ENCODE results near the gene LIPG.
"Not testable (repeated sequence)": the region's sequence is repeated elsewhere in the genome, so short reads cannot be mapped to it uniquely, and the experiment has no call there.

The LIPG gene

GRCh38 chr18:49561289-49562193 lies at the start of gene LIPG:
Gene LIPG, plus strand, starts transcription at chr18:49562057. Its CDS starts 252 bp downstream, at chr18:49562309.
- Mint-ChIP-seq H3K9me3 (no peaks in the 10 kb centered on the region), H3K27me3 (peaks cover 28% of the 10 kb centered on the region), H3K4me3 (peak within 1 kb of the TSS; percentile 63), H3K4me1 (peaks cover 17% of the 10 kb centered on the region), H3K36me3 (no peaks in the 10 kb centered on the region), H3K27ac (no peak within 1 kb of the TSS)
- ATAC-seq (ENCODE audit: low read depth) = peak; percentile 73
- DNase-seq (ENCODE audit: low spot score in 2 of 2) = peak in 1 of 2 donors; percentile 18

DNA sequence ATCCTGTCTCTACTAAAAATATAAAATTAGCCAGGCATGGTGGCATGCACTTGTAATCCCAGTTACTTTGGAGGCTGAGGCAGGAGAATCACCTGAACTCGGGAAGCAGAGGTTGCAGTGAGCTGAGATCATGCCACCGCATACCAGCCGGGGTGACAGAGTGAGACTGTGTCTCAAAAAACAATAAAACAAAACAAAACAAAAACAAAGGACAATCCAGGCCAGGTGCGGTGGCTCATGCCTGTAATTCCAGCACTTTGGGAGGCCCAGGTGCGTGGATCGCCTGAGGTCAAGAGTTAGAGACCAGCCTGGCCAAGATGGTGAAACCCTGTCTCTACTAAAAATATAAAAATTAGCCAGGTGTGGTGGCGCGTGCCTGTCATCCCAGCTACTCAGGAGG lies 49.0 kb upstream of the LIPG start:
- H3K4me1 Mint-ChIP-seq; H3K9me3 Mint-ChIP-seq; H3K27ac Mint-ChIP-seq; DNase-seq (ENCODE audit: low spot score in 2 of 2); H3K27me3 Mint-ChIP-seq; ATAC-seq (ENCODE audit: low read depth); H3K4me3 Mint-ChIP-seq; H3K36me3 Mint-ChIP-seq: not testable (repeated sequence)

DNA sequence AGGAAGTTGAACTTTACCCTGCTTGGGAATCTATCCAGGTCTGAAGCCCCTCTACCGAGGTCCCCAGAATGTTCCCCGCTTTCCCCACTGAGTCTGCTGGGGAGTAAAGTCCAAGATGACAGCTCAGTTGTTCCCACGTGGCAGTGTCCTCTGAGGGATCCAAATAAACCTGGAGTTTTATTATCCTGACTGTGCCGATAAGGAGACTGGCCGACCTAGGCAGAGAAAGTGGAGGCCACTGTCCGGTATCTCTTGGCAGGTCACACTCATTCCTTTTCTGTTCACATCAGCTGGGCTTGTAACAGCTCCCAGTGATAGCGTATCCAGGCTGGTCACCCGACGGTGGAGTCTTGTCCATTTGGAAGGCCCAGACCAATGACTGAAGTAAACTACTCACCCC lies 47.3 kb upstream of the LIPG start:
- ATAC-seq (ENCODE audit: low read depth) = no peak
- Mint-ChIP-seq H3K36me3 (no peaks in the 10 kb centered on the region), H3K4me1 (no peaks in the 10 kb centered on the region), H3K27me3 (peaks cover 3% of the 10 kb centered on the region), H3K4me3 (no peak overlapping the region), H3K9me3 (no peaks in the 10 kb centered on the region), H3K27ac (no peak overlapping the region)
- DNase-seq (ENCODE audit: low spot score in 2 of 2) = no peak

GRCh38 chr18:49515003-49515402 lies 46.9 kb upstream of the LIPG start:
- not testable (repeated sequence) for ATAC-seq (ENCODE audit: low read depth); H3K27ac Mint-ChIP-seq; H3K27me3 Mint-ChIP-seq; H3K9me3 Mint-ChIP-seq; DNase-seq (ENCODE audit: low spot score in 2 of 2); H3K36me3 Mint-ChIP-seq; H3K4me1 Mint-ChIP-seq; H3K4me3 Mint-ChIP-seq

- Mint-ChIP-seq H3K9me3 (no peaks in the 10 kb centered on the region), H3K4me1 (no peaks in the 10 kb centered on the region), H3K4me3 (no peak overlapping the region), H3K27me3 (peaks cover 3% of the 10 kb centered on the region), H3K36me3 (no peaks in the 10 kb centered on the region), H3K27ac (no peak overlapping the region)
- ATAC-seq (ENCODE audit: low read depth) (no peak), DNase-seq (ENCODE audit: low spot score in 2 of 2) (no peak)
Observed at GRCh38 chr18:49515516-49515915, 46.3 kb upstream of the LIPG start.

GRCh38 chr18:49517483-49517882 lies 44.4 kb upstream of the LIPG start:
- H3K4me3 Mint-ChIP-seq = no peak overlapping the region
- ATAC-seq (ENCODE audit: low read depth) = no peak
- no peak for DNase-seq (ENCODE audit: low spot score in 2 of 2)
- H3K4me1 Mint-ChIP-seq = no peaks in the 10 kb centered on the region
- H3K27ac Mint-ChIP-seq = no peak overlapping the region
- H3K36me3 Mint-ChIP-seq = no peaks in the 10 kb centered on the region
- peaks cover 4% of the 10 kb centered on the region for H3K27me3 Mint-ChIP-seq
- H3K9me3 Mint-ChIP-seq = no peaks in the 10 kb centered on the region

- H3K27me3 Mint-ChIP-seq = peaks cover 4% of the 10 kb centered on the region
- ATAC-seq (ENCODE audit: low read depth) (no peak), DNase-seq (ENCODE audit: low spot score in 2 of 2) (no peak)
- no peaks in the 10 kb centered on the region for H3K36me3 Mint-ChIP-seq
- H3K4me1 Mint-ChIP-seq = no peaks in the 10 kb centered on the region
- H3K27ac Mint-ChIP-seq = no peak overlapping the region
- no peak overlapping the region for H3K4me3 Mint-ChIP-seq
- H3K9me3 Mint-ChIP-seq = no peaks in the 10 kb centered on the region
Observed at GRCh38 chr18:49519101-49519971, 42.5 kb upstream of the LIPG start.

GRCh38 chr18:49520661-49521145 lies 41.2 kb upstream of the LIPG start:
- Mint-ChIP-seq H3K4me1 (no peaks in the 10 kb centered on the region), H3K36me3 (no peaks in the 10 kb centered on the region), H3K27ac (no peak overlapping the region), H3K27me3 (peaks cover 6% of the 10 kb centered on the region), H3K4me3 (no peak overlapping the region), H3K9me3 (no peaks in the 10 kb centered on the region)
- DNase-seq (ENCODE audit: low spot score in 2 of 2) (no peak), ATAC-seq (ENCODE audit: low read depth) (no peak)

DNA sequence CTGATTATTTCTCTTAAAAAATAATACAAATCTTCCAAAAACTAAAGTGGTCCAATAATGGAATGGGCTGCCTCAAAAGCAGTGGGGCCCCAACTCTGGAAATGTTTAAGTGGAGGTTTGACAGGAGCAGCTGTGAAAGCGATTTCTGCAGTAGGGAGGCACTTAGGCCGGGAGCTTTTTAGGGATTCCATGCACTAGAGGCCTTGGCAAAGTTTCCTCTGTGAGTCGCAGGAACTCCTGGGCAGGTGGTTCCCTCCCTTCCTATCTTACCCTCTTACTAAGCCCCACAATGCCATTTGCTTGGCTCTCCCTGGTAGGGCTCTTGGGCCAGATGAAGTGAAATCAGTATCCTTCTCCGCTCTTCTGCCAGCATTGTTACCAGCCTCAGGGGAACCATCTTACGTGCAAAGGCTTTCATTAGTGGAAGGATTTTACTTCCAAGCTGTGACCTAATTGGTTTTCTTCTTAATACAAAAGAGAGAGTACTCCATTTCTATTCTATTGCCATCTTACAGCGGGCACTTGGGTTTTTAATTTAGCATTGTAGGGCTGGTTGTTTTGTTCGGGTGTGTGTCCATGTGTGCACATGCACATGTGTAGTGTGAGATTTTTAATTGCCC lies 40.5 kb upstream of the LIPG start:
- Mint-ChIP-seq H3K27ac (no peak overlapping the region), H3K9me3 (no peaks in the 10 kb centered on the region)

GRCh38 chr18:49523580-49524093 lies 38.2 kb upstream of the LIPG start:
- not testable (repeated sequence) for H3K27me3 Mint-ChIP-seq; ATAC-seq (ENCODE audit: low read depth); H3K9me3 Mint-ChIP-seq; H3K36me3 Mint-ChIP-seq; DNase-seq (ENCODE audit: low spot score in 2 of 2); H3K4me3 Mint-ChIP-seq; H3K27ac Mint-ChIP-seq; H3K4me1 Mint-ChIP-seq

More for the DNA sequence above, 40.5 kb upstream of the LIPG start:
- Mint-ChIP-seq H3K27me3 (peaks cover 4% of the 10 kb centered on the region), H3K4me1 (no peaks in the 10 kb centered on the region), H3K4me3 (no peak overlapping the region), H3K36me3 (no peaks in the 10 kb centered on the region)
- DNase-seq (ENCODE audit: low spot score in 2 of 2) (no peak), ATAC-seq (ENCODE audit: low read depth) (no peak)

GRCh38 chr18:49524349-49524748 lies 37.5 kb upstream of the LIPG start:
- Mint-ChIP-seq H3K27ac (no peak overlapping the region), H3K4me1 (no peaks in the 10 kb centered on the region), H3K4me3 (no peak overlapping the region), H3K36me3 (no peaks in the 10 kb centered on the region), H3K9me3 (no peaks in the 10 kb centered on the region), H3K27me3 (peaks cover 4% of the 10 kb centered on the region)
- ATAC-seq (ENCODE audit: low read depth) = no peak
- DNase-seq (ENCODE audit: low spot score in 2 of 2) = no peak

DNA sequence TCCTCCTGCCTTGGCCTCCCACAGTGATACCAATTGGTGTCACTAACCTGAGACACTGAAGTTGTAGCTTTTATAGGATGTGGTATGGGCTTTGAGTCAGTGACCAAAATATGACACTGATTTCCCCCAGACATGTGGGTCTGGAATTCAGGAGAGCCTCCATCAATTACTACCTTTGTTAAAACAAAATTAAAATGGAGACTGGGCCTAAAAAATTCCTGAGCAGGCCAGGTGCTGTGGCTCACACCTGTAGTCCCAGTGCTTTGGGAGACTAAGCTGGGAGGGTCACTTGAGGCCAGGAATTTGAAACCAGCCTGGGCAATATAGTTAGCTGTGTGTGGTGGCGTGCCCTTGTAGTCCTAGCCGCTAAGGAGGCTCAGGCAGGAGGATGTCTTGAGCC lies 36.9 kb upstream of the LIPG start:
- DNase-seq (ENCODE audit: low spot score in 2 of 2) (no peak), ATAC-seq (ENCODE audit: low read depth) (no peak)
- Mint-ChIP-seq H3K27me3 (peaks cover 4% of the 10 kb centered on the region), H3K4me3 (no peak overlapping the region), H3K36me3 (no peaks in the 10 kb centered on the region), H3K27ac (no peak overlapping the region), H3K4me1 (no peaks in the 10 kb centered on the region), H3K9me3 (no peaks in the 10 kb centered on the region)

DNA sequence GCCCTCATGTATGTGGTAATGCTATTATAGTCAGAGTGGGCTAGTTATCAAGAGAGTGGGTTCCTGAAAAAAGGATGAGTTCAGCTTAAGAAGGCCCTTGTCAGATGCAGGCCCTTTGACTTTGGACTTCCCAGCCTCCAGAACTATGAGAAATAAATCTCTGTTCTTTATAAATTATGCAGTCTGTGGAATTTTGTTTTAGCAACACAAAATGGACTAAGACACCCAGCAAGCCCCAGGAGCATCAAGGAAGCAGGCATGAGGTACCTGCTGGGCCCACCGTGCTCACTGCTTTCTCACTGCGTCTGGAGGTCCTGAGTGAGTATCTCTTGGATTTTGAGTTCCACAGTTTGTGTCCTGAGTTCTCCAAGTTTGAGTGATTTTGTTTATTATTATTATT lies 35.9 kb upstream of the LIPG start:
- Mint-ChIP-seq H3K4me3 (no peak overlapping the region), H3K9me3 (no peaks in the 10 kb centered on the region)

More for the DNA sequence above, 35.9 kb upstream of the LIPG start:
- Mint-ChIP-seq H3K36me3 (no peaks in the 10 kb centered on the region), H3K27ac (no peak overlapping the region), H3K27me3 (peaks cover 6% of the 10 kb centered on the region), H3K4me1 (no peaks in the 10 kb centered on the region)
- DNase-seq (ENCODE audit: low spot score in 2 of 2) (no peak), ATAC-seq (ENCODE audit: low read depth) (no peak)

Measured in memory B cell (primary cell).